Ishikawa (cell line): Measurements from ENCODE around the gene MOBP.

Source experiments
- CEBPB ChIP-seq: IDR thresholded peaks from 2 replicates; pipeline ENCODE4 v1.6.1; 2012
- CREB1 ChIP-seq: IDR thresholded peaks from 2 replicates; pipeline ENCODE4 v1.6.1; 2012; ENCODE audit warnings: low read depth
- FOXM1 ChIP-seq: IDR thresholded peaks from 2 replicates; pipeline ENCODE4 v1.6.1; 2012; ENCODE audit warnings: low read depth, borderline replicate concordance
- MAX ChIP-seq: IDR thresholded peaks from 2 replicates; pipeline ENCODE4 v1.6.1; 2012
- NFIC ChIP-seq: IDR thresholded peaks from 2 replicates; pipeline ENCODE4 v1.6.1; 2012
- REST ChIP-seq: IDR thresholded peaks from 2 replicates; pipeline ENCODE4 v1.6.1; 2012; ENCODE audit warnings: low read depth, mild to moderate bottlenecking
- TCF12 ChIP-seq: IDR thresholded peaks from 2 replicates; pipeline ENCODE4 v1.6.1; 2012; ENCODE audit warnings: low read depth
- USF1 ChIP-seq: IDR thresholded peaks from 2 replicates; pipeline ENCODE4 v1.6.1; 2012
- ZBTB7A ChIP-seq: IDR thresholded peaks from 2 replicates; pipeline ENCODE4 v1.6.1; 2012; ENCODE audit warnings: low read depth

GRCh38 chr3:39419742-39420315 is 47.7 kb upstream of the MOBP start:
- no peak for TF ChIP-seq TCF12
- TF ChIP-seq FOXM1, result no peak
- TF ChIP-seq MAX, result no peak
- TF ChIP-seq CEBPB, result no peak
- TF ChIP-seq REST, result no peak
- TF ChIP-seq USF1, result no peak
- no peak for TF ChIP-seq CREB1
- no peak for TF ChIP-seq NFIC
- no peak for TF ChIP-seq ZBTB7A
